AG09319 (cell line): ENCODE results near the gene PODXL2.

Experiments used
- DNase-seq: peaks from one replicate; pipeline ENCODE4 v3.0.0-alpha.2; 2010; ENCODE audit warnings: low read depth; ENCODE audit errors: extremely low read depth
- CTCF ChIP-seq: IDR thresholded peaks from 2 replicates; pipeline ENCODE4 v1.5.1; 2011; ENCODE audit warnings: low read depth, mild to moderate bottlenecking, inconsistent platforms, low read length, moderate library complexity

The PODXL2 gene

GRCh38 chr3:127707851-127708411, 78.9 kb downstream of the PODXL2 start:
- TF ChIP-seq CTCF, result no peak
- DNase-seq, result no peak

GRCh38 chr3:127708837-127709236, 79.9 kb downstream of the PODXL2 start:
- no peak for DNase-seq

GRCh38 chr3:127709320-127710060, 80.5 kb downstream of the PODXL2 start:
- no peak for DNase-seq

More at GRCh38 chr3:127708837-127709236, 79.9 kb downstream of the PODXL2 start:
- TF ChIP-seq CTCF, result no peak

GRCh38 chr3:127710155-127710941, 81.4 kb downstream of the PODXL2 start:
- no peak for DNase-seq

More at GRCh38 chr3:127709320-127710060, 80.5 kb downstream of the PODXL2 start:
- TF ChIP-seq CTCF, result no peak

GRCh38 chr3:127711021-127711695, 82.2 kb downstream of the PODXL2 start:
- no peak for DNase-seq
- no peak for TF ChIP-seq CTCF

More at GRCh38 chr3:127710155-127710941, 81.4 kb downstream of the PODXL2 start:
- TF ChIP-seq CTCF, result no peak

- DNase-seq, result no peak
- TF ChIP-seq CTCF, result no peak
Measured at GRCh38 chr3:127711896-127712295, 82.9 kb downstream of the PODXL2 start.
